Activated CD4-positive, alpha-beta T cell treated with anti-CD3 and anti-CD28 coated beads for 4 hours (primary cell): ENCODE data around the gene MAN2A2.

Experiments
- DNase-seq, 2 donors: peaks; one replicate each; pipeline ENCODE4 v3.0.0-alpha.2; 2020

MAN2A2 gene

DNA sequence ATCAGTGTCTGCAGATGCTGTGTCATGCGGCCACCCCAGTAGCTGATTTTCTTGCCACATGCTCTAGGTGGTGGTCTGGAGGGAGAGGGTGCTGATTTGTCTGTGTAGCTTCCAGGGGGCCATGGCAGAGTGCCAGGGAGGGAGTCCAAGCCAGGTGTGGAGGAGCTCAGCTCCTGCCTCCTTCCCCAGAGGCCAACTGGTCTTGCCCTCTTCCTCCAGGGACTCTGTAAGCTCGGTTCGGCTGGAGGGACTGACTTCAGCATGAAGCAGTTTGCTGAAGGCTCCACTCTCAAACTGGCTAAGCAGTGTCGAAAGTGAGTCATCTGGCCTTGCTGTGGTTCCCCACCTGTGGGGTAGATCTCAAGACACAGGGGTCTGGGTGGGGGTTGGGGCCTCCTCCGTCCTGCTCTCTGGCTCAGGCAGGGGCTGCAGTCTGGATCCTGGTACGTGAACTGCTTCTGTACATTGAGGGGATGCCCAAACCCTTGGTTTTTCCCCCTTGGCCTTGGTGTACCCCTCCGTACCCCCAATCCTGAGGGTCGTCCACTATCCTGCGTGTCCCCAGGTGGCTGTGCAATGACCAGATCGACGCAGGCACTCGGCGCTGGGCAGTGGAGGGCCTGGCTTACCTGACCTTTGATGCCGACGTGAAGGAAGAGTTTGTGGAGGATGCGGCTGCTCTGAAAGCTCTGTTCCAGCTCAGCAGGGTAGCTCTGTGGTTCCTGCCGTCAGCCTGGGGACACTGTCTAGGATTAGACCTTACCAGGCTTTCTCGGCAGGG, 44.7 kb downstream of the MAN2A2 start:
- no peak for DNase-seq

DNA sequence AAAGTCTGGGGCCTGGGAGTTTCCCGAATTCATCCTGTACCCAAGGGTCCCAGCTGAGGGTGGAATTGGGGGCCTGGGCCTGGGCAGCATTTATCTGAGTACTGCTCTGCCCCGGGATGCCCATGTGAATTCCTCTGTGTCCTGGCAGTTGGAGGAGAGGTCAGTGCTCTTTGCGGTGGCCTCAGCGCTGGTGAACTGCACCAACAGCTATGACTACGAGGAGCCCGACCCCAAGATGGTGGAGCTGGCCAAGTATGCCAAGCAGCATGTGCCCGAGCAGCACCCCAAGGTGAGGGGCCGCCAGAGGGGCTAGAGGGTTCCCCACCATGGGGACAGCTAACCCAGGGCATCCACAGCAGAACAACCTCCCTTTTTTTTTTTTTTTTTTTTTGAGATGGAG, 45.4 kb downstream of the MAN2A2 start:
- no peak for DNase-seq

DNA sequence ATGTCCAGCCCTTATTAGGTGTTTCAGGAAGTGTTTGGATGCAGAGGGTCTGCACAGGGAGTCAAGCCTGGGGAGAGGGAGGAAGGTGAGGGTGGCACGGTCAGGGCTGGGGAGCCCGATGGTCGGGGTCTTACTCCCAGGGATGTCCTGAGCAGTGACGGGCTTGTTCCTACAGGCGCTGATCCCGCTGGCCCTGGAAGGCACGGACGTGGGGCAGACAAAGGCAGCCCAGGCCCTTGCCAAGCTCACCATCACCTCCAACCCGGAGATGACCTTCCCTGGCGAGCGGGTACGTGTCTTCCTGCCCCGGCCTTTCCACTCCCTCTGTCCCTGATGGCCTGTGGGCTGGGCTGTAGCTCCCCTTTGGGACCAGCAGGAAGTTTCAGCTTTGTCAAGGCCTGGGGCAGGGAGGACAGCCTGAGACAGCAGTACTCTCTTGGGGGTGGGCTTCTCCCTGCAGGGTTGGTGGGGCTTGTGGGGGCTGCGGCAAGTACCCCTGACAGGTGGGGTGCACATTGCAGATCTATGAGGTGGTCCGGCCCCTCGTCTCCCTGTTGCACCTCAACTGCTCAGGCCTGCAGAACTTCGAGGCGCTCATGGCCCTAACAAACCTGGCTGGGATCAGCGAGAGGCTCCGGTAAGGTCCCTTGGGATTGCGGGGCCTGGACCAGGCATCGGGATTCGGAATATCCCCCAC, 47.0 kb downstream of the MAN2A2 start:
- no peak for DNase-seq

DNA sequence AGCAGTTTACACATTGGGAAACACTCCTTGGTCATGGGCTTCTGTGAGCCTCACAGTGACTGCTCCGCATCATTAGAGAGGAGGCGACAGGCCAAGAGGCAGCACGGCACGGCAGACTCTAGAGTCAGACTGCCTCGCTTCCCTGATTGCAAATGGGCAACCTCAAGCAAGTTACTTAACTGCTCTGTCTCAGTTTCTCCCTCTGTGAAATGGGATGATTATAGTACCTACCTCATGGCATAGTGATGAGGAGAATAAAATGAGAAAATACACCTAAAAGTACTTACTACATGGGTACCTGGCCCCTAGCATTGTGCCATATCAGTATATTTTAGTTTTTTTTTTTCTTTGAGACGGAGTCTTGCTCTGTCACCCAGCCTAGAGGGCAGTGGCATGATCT, 47.6 kb downstream of the MAN2A2 start:
- no peak for DNase-seq

DNA sequence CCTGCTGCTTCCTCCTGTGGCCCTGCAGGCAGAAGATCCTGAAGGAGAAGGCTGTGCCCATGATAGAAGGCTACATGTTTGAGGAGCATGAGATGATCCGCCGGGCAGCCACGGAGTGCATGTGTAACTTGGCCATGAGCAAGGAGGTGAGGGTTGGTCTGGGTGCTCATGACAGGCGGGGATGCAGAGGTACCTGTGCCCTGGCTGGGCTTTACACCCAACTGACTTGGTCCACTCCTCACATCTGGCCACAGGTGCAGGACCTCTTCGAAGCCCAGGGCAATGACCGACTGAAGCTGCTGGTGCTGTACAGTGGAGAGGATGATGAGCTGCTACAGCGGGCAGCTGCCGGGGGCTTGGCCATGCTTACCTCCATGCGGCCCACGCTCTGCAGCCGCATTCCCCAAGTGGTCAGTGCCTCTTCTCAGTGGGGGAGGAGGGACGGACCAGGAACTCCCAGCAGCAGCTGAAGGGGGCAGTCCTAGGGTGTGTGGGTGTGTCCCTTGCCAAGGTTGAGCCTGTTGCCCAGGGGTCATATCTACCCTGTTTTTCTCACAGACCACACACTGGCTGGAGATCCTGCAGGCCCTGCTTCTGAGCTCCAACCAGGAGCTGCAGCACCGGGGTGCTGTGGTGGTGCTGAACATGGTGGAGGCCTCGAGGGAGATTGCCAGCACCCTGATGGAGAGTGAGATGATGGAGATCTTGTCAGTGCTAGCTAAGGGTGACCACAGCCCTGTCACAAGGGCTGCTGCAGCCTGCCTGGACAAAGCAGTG, 50.0 kb downstream of the MAN2A2 start:
- DNase-seq: no peak

DNA sequence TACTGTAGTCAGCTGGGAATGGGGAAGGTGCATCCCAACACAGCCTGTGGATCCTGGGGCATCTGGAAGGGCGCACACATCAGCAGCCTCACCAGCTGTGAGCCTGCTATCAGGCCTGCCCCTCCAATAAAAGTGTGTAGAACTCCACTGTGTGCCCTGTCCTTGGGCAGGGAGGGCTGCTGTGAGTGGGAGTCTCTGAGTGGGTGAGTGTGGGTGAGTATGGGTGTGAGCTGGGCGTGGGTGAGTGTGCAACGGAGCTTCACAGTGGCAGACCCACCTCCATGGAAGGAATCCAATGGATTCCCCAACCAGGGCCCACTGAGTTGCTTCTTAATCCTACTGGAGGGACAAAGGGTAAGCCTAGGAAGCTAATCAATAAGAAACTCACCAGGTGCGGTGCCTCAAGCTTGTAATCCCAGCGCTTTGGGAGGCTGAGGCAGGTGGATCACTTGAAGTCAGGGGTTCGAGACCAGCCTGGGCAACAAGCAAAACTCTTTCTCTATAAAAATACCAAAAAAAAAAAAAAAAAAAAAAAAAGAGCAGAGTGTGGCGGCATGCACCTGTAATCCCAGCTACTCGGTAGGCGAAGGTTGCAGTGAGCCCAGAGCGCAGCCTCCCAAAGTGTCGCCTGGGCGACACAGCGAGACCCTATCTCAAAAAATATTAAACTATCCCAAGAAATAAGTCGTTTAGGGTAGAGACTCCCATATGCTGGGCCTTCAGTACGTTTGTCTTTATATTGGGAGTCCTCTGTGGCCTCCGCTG, 51.0 kb downstream of the MAN2A2 start:
- DNase-seq: no peak

DNA sequence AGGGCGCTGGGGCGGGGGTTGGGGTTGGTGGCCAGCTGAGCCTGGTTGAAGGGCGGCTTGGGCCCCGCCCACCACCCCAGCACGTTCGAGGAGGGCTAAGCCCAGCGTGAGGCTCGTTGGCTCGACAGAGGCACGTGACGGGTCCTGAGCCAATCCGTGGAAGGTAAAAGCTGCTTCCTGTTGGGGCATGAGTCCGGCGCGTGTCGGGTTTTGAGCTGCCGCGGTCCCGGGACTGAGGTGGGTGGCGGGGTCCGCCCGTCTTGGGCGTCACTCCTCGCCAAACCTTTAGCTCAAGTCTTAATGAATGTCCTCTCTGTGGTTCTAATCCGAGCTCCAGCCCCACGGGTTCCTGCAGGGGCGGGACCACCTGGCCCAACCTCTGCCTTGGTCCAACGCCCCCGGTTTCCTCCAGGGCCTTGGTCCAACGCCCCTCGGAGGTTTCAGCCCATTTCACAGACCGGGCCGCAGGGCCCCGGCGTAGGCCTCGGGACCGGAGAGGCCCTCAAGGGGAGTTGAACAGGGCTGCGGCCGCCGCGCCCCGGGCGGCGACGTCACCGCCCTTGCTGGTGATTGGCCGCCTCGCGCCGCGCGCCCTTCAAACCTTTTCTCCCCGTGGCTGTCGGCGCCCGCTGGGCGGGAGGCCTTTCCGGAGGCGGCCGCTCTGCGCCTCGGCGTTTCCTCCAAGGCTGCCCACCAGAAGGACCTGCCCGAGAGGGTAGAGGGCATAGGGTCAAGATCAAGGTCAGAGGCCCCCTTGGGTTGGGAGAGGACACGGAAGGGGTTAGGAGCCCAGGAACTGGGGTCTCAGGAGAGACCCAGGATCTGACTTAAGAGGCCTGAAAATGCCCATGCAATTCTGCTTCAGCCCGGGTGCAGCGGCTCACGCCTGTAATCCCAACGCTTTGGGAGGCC, 51.9 kb downstream of the MAN2A2 start, which contains the start of gene RCCD1:
Gene RCCD1 (plus strand): TSS at position 173 of the 912 bp plus-strand sequence. CDS start 1,851 bp downstream, outside the sequence.
- DNase-seq: peak; percentile 82 to 85

DNA sequence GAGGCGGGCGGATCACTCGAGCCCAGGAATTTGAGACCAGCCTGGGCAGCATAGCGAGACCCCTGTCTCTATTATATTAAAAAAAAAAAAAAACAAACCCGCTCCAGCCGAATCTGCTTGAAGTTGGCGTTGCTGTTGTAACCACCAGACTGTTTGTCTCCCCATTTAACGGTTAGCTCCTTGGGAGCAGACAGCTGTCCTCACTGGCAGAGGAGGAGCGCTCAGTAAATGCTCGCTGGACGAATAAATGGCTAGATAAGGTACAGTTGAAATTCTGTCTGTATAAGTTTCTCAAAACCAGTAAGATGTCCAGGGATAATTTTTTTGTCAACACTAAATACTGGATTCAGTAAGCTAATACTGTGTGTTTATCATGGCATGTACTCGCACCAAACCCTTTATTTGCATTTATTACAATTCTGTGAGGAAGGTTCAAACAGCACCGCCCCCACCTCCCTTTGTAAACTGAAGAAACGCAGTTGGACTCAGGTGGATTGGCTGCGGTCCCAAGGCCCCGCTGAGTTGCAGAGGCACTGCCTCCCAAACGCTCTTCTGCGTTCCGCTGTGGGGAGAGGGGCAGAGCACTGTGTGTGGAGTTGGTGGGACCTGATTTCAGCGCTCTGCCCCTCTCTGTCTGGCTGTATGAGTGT, 52.6 kb downstream of the MAN2A2 start:
- no peak for DNase-seq

DNA sequence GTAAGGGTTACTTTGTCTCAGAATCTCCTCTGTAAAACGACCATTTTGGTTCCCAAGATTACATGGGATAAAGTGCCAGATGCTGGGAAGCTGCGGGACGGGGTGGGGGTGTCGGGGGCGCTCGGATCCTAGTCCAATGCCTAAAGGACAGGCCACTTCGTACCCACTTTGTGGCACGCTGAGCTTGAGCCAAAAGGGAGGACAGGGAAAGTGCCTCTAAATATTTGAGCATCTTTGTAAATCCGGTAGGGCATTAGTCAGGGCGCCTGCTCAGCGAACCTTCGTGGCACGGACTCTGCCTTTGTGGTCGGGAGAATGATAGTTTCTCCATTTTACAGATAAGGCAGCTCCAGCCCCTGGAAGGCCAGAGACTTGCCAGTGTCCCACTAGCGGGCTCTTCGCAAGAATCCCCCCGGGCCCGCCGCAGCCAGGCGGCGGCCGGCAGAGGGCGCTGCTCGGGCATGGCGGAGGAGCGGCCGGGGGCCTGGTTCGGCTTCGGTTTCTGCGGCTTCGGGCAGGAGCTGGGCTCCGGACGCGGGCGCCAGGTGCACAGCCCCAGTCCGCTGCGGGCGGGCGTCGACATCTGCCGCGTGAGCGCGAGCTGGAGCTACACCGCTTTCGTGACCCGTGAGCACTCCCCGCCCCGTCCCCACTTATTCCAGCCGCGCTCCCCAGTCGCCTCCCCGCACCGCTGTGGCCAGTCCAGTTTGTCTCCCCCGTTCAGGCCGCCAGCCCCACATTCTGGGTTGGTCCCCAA, 53.4 kb downstream of the MAN2A2 start:
- DNase-seq: peak; percentile 44 to 60

DNA sequence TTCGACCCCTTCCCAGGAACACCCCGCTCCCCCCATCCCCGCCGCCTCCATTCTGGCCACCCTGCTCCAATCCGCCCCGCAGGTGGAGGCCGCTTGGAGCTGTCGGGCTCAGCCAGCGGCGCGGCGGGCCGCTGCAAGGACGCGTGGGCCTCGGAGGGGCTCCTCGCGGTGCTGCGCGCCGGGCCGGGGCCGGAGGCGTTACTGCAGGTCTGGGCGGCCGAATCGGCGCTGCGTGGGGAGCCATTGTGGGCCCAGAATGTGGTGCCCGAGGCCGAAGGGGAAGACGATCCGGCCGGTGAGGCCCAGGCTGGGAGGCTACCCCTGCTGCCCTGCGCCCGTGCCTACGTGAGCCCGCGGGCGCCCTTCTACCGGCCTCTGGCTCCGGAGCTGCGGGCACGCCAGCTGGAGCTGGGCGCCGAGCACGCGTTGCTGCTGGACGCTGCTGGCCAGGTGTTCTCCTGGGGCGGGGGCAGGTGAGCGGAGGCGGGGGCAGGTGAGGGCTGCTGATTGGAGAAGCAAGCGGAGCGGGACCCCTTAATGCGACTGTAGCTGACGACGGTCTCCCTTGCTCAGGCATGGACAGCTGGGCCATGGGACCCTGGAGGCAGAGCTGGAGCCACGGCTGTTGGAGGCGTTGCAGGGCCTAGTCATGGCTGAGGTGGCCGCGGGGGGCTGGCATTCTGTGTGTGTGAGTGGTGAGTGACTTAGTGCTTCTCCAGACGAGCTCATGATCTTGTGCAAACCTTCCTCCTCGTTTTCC, 54.1 kb downstream of the MAN2A2 start:
- no peak for DNase-seq

DNA sequence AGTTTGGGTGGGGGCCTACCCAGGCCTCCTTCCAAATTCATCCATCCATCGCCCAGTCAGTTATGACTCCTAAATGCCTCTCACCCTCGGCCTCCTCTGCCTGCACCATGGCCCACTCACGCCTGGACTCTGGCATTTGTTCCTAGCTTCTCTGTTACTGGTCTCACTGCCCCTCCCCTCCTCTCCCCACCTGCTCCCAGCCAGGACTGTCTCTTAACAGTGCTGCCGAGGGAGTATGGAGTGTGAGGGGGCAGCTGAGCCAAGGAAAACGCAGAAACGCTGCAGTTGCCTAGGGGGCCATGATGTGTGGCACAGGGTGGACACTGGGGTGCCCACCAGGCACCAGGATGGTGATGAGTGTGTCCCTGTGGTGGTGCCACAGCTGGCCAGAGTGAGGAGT, 54.7 kb downstream of the MAN2A2 start:
- no peak for DNase-seq

DNA sequence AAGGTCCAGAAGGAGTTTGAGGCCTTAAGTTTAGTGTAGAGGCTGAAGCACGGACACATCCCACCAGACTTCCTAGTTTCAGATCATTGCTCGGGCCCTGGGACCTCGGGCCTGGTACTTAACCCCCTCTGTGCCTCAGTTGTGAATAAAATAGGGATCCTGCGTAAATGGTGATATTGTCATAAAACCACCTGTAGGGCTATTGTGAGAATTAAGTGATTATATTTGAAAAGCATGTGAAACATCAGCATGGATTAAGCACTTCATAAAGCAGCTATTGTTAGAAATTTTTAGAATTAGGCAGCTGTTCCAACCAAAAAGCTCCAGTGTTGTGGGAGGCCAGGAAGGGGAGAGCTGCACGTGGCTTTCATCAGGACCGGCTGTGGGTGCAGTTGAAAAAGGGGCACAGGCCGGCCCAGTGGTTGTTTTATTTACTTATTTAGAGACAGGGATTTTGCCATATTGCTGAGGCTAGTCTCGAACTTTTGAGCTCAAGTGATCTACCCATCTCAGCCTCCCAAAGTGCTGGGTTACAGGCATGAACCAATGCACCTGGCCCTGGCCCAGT, 56.0 kb downstream of the MAN2A2 start:
- DNase-seq: no peak

DNA sequence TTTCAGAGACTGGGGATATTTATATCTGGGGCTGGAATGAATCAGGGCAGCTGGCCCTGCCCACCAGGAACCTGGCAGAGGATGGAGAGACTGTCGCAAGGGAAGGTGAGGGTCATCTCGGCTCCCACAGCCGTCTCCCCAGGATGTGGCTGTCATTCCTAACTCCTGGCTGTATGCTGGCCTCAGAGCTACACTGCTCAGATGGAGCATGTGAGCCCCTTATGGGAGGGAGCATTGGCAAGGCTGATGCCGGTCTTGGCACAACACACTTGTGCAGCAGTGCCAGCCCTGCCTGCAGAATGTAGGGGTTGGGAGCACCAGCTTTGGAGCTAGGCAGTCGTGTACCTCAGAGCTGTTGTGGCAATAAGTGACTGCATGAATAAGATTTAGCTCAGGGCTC, 56.8 kb downstream of the MAN2A2 start:
- no peak for DNase-seq

DNA sequence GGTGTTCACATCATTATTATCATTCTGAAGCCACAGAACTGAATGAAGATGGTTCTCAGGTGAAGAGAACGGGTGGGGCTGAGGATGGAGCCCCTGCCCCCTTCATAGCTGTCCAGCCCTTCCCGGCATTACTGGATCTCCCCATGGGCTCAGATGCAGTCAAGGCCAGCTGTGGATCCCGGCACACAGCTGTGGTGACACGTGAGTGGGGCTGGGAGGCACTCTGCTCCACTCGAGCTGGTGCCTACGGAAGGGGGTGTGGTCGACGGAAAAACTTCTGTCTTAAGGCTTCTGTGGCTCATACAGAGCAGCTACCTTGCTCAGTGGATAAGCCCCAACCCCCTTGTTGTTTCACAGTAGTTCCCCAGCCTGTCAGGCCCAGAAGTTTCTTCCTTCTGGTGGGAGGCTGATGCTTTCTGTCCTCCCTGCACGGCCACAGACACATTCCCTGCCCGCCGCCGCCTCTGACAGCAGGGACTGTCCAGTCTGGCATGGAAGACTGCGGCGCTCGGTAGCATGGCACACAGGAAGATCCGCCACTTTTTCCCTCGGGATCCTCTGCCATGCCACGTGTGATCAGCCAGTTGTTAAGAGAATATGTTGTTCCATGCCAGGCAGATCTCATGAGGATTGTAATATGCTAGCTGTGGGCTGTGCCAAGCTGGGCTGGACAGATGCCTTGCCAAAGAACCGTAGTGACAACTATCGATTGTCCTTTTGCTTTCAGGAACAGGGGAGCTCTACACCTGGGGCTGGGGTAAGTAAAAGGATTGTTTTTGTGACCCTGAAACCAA, 57.4 kb downstream of the MAN2A2 start:
- DNase-seq: no peak

DNA sequence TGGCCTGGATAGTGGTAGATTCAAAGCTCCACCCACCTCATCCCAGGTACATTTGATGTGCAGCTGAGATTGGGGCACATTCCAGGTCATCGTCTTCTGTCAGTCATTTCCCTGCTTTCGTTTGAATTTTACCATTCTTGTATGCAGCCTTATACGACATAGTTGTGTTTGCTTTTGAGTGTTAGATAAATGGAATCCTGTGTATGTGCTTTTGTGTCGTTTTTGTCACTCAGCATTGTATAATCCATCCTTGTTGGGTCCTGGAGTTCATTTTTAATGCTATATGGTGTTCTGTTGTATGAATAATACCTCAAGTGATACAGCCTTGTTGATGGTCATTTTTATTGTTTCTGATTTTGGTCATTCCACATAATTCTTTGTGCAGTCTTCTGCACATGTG, 58.9 kb downstream of the MAN2A2 start:
- DNase-seq: no peak

DNA sequence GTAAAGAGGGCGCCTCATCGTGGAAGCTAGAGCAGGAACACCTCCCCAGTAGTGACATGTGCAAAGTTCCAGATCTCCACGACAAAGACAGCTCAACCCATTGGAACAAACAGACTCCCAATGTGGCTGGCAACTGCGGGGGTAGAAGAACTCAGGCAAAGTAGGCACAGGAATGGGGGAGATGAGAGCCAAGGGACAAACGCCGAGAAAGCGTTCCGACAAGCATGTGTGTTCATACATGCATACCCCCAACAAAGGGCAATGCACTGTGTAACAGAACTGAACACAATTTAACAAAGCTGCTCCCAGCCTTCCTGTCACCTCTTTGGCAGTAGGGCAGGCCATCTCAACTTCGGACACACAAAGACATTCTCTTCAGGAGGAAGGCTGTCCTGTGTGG, 63.2 kb downstream of the MAN2A2 start:
- no peak for DNase-seq

DNA sequence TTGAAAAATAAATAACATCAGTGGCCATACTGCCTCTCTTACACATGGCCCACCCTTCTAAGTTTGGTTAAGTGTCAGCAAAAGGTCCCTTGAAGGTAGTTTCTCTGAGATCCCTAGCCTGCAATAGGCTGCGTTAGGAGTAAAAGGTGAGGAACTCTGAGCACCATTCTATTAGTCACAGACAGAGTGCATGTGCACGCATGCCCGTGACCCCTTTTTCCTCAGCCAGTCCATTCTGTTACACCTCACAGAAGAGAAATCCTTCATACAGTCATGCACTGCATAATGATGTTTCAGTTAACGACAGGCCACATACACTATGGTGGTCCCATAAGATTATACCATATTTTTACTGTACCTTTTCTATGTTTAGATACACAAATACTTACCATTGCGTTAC, 64.1 kb downstream of the MAN2A2 start:
- no peak for DNase-seq

DNA sequence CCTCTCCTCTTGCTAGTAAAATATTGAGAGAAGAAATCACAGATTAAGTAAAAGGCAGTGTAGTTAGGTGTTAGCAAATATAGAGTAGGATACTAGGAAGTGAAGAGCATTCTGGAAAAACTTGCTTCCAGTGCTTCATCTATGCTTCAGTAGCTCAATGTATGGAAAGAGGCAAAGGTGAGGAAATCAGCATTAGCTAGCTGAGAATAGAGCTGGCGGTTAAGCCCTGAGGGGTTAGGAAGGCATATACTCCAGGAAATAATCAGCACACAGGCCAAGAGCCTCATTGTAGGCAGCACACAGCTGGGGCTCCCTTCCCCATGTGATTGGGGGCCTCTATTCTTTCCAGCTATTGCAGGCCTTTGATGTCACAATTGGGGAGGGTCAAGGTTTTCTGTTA, 65.3 kb downstream of the MAN2A2 start:
- DNase-seq: no peak
